Left renal pelvis (tissue), 4 donors: ENCODE results near the gene AKAP12. TPM values are rescaled to one million over a fixed set of nuclear protein-coding genes. Genes with fewer than 3 reads are reported as not detected.

Experiments
- DNase-seq, 4 donors: peaks; one replicate each; pipeline ENCODE4 v3.0.0-alpha.2; 2013; ENCODE audit warnings: low read depth in 4 of 4, low spot score in 3 of 4
- polyA plus RNA-seq, 4 donors: library from polyadenylated mRNA; unstranded; fragments of 120-200 nt; gene quantifications; one replicate each; pipeline ENCODE4 v1.2.1, GENCODE V29; 2013; ENCODE audit not compliant: insufficient read length in 4 of 4

The AKAP12 gene, protein sequence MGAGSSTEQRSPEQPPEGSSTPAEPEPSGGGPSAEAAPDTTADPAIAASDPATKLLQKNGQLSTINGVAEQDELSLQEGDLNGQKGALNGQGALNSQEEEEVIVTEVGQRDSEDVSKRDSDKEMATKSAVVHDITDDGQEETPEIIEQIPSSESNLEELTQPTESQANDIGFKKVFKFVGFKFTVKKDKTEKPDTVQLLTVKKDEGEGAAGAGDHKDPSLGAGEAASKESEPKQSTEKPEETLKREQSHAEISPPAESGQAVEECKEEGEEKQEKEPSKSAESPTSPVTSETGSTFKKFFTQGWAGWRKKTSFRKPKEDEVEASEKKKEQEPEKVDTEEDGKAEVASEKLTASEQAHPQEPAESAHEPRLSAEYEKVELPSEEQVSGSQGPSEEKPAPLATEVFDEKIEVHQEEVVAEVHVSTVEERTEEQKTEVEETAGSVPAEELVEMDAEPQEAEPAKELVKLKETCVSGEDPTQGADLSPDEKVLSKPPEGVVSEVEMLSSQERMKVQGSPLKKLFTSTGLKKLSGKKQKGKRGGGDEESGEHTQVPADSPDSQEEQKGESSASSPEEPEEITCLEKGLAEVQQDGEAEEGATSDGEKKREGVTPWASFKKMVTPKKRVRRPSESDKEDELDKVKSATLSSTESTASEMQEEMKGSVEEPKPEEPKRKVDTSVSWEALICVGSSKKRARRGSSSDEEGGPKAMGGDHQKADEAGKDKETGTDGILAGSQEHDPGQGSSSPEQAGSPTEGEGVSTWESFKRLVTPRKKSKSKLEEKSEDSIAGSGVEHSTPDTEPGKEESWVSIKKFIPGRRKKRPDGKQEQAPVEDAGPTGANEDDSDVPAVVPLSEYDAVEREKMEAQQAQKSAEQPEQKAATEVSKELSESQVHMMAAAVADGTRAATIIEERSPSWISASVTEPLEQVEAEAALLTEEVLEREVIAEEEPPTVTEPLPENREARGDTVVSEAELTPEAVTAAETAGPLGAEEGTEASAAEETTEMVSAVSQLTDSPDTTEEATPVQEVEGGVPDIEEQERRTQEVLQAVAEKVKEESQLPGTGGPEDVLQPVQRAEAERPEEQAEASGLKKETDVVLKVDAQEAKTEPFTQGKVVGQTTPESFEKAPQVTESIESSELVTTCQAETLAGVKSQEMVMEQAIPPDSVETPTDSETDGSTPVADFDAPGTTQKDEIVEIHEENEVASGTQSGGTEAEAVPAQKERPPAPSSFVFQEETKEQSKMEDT (N-terminal part only)
- 100 to 1,000 TPM; 117 to 259 (median 195) TPM for polyA plus RNA-seq

DNA sequence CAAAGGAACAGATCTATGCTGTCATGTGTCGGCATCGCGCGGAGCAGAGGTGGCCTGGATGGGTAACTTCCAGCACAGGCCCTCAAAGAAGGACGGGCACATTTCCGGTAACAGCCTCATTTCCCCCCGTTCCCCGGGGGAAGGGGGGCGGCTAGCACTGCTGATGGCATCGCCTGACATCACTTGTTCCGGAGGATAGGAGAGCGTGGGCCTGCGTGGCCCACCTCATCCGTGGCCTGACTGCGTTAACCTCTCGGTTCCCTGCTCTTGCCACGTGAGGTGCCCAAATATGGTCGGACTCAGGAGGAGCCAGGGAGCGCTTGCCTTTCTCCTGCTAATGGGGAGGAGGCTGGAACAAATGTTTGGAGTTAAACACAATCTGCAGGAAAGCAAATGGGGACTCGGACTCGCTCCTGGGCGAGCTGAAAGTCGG lies at the start of gene AKAP12:
TSS of gene AKAP12 (plus strand) at position 365 of the 433 bp plus-strand sequence. CDS start 596 bp downstream, outside the sequence.
- DNase-seq = no peak

DNA sequence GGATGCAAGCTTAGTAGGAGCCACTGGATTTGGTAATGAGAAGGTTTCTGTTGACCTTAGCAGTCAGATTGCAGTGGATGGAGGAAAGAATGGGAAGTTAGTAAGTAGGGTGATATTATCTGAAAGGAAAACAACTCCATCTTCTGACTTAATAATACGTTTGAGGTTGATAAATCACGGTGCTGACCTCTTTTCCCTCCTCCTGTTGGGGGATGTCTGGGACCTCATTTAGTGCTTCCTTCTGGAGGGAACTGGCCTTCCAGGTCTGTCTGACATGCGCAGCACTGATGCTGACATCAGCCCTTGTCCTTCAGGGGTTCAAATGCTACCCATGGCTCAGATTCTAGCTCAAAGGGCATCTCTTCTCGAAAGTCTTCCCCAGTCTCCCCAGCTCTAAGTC lies 48.2 kb upstream of the AKAP12 start:
- no peak for DNase-seq

DNA sequence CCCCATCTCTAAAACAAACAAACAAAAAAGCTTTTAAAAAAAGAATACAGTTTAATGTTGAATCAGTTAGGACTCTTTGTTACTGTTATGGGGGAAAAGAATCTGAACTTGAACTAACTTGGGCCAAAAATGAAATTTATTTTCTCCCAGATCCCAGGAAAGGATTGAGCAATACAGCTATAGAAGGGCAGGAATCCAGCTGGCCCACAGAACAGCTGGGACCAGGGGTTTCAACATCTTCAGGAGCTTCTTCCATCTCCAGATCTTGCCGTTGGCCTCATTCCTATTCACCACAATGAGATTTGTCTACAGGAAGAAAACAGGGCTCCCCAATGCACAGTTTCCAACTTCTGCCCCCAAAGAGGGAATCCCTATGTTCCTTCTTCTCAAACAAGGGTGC lies 43.2 kb upstream of the AKAP12 start:
- DNase-seq = no peak

DNA sequence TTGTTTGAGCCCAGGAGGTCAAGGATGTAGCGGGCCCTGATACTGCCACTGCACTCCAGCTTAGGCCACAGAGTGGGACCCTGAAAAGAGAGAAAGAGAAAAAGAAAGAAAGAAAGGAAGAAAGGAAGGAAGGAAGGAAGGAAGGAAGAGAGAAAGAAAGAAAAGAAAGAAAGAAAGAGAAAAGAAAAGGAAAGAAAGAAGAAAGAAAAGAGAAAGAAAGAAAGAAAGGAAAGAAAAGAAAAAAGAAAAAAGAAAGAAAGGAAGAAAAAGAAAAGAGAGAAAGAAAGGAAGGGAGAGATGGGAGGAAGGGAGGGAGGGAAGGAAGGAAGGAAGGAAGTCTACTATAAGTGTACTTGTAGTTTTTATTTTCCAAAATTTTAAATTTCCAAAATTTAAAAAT lies 42.2 kb upstream of the AKAP12 start:
- DNase-seq = no peak

DNA sequence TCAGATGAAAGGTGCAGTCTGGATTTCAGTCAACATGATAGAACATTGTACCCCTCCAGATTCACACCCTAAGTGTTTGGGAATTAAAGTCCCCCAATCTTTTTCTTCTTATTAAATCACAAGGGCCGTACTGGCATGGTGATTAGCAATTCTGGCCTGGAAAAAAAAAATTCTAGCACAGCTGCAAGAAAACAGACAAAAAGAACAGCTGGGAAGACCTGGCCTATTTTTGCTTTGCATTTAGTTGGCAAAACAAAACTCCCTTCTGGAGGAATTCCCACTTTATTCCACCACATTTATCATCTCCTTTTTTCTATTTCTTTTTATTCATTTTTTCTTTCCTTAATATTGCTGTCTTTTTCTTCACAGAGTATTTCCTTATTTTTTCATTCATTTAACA lies 39.8 kb upstream of the AKAP12 start:
- no peak for DNase-seq

DNA sequence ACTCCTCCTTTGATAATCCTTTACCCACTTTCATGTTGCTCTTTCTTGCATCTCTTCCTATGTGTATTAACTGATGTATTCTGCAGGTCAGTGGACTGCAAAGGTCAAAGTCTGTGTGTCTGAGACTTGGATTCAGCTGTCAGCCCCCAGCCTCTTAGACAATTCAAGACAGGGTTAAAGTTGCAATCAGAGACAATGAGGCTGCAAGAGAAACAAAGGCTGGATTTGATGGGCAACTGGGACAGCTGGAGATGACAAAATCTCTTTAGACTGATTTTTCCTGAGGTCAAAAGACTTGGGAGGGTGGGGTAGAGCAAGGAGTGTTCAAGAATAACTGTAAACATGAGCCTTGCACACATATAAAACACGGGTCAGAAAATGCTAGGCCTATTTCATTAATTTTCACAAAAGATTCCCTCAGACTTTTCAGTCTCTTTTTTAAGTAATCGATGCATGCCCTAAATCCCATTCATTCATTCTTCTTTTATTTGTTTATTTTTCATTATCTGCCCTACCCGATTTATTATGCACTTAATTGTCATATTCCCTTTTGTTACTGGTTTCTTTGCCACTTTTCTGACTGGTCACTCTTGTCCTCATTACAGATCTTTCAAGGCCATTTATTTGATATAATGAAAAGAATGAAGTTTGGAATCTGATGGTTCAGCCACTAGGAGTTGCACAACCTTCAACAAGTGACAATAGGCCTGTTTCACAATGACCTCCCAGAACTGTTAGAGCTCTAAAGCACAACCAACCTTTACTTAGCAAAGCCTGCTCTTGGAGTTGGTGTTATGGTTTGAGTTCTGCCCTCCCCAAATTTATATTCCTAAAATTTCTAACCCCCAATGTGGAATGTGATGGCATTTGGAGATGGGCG lies 33.8 kb upstream of the AKAP12 start:
- no peak for DNase-seq

DNA sequence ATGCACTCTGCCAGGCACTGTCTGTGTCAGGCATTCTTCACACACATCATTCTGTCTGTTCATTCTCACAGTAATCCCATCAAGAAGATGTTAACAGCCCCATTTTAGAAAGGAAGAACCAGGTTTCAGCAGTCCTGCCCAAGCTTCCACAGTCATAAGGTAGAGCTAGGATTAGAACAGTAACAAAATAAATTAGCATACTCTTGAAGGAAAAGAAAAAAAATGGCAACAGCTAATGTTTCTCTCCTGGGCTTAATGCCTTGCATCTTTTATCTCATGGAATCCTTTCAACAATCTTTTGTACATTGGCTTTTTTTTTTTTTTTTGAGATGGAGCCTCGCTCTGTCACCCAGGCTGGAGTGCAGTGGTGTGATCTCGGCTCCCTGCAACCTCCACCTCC lies 32.1 kb upstream of the AKAP12 start:
- no peak for DNase-seq

DNA sequence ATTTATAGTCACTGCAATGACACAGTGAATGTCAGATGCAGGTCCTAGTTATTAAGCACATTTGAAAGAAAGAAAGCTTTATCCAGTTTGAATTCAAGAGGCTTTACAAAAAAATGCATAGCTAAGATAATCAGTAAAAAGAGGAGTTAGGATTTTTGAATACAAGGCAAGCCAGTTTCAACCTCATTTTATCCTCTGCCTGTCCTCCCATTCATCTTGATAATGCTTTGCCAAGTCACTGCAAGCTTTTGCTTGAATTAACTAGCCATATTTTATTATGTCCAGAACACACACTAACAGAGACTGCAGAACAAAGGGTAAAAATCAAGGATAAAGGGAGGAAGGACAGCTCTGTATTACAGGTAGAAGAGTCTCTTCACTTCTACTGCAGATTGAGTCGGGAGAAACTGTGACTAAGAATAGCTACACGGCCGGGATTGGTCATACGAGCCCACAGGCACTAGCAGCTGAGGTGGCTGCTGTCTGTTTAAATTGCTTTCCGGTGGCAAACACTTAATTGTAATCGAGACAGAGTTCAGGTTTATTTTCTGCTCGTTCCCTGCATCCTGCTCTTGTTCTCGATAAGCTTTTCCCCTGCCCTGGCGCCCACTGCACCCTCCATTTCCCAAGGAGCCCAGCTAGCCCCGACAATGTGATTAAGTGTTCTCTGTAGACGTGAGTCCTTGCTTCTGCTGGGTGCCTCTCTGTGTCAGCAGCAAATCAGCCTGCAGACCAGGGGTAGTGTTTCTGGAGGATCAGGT lies 30.5 kb upstream of the AKAP12 start:
- DNase-seq = no peak

DNA sequence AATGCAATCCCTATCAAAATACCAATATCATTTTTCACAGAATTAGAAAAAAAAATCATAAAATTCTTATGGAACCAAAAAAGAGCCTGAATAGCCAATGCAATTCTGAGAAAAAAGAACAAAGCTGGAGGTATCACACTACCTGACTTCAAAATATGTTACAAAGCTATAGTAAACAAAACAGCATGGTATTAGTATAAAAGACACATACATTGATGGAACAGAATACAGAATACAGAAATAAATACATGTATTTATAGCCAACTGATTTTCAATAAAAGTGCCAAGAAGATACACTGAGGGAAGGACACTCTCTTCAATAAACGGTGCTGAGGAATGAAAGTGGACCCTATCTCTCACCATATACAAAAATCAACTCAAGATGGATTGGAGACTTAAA lies 28.7 kb upstream of the AKAP12 start:
- DNase-seq = no peak

DNA sequence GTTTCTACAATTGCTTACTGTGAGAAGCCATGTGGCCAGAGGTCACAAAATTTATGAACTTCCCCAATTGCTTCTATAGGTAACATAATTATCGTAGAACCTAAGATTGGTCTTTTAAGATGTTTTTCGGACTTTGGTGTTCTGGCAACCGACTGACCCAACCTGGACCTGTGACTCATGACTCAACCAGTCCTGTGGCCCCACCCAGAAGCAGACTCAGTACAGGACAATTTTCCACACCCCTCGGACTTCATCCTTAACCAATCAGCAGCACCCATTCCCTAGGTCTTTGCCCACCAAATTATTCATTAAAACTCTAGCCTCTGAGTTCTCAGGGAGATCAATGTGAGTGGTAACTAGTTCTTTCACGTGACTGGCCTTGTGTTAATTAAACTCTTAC lies 26.4 kb upstream of the AKAP12 start:
- DNase-seq = no peak

DNA sequence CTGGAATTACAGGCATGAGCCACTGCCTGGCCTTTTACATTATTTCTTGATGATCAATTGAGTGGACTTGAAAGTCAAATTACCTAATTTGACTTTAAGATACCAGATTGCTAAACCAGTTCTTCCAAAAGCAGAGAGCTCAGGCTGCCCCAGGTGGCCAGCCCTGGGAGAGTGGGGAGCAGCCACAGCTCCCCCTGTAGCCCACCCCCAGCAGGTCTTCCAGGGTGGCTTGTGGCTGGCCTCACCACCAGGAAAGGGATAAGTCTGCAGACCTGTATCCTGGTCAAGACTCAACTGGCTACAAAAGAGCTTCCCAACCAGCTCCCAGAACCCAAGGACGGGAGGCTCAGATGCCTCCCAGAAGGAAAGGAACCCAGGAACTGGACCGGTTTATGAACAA lies 23.8 kb upstream of the AKAP12 start:
- no peak for DNase-seq

DNA sequence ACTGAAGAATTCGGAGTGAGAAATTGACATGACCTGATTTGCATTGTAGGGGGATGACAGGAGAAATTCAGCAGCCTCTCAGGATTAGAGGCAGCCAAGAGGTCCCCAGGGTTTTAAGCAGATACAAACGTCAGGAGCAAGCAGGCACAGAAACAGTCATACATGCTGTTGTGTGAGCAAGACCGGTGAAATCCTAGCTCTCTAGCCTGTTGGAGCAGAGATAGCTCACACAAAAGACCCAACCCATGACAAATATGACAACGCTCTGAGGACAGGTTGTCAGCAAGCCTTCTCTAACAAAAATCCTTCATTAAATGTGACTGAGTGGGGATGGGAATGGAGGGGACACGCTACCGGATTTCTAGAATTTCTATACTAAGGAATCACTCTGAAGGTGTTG lies 23.0 kb upstream of the AKAP12 start:
- DNase-seq = no peak

DNA sequence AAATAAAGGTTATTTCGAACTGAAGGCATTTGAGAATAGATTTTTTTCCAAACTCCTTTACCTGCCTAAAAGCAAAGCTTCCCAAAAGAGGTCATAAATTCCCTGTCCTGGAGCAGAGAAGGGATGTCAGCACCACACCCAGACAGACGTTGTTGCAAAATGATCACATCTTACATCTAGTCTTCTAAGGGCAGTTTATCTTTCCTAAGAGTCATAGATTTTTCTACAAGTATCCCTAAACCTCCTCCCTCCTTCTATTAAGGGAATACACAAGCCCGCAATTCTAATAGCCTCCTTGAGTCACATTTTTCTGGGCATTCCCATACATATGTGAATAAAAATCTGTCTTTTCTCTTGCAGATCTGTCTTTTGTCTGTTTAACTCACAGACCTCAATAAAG lies 20.6 kb upstream of the AKAP12 start:
- DNase-seq = no peak

DNA sequence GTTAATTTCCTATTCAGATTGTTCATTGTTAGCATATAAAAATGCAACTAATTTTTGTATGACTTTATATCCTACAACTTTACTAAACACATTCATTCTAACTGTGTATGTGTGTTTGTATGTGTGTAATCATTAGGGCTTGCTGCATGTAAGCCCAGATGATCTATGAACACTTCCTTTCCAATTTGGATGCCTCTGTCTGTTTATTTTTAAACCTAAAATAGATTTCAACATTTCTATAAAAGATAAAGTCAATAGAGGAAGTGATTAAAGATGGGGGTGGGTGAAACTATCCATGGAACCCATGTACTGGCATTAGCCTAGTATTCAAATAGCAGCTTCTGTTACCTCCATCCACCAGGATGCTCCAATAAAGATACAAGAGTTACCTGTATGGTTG lies 15.7 kb upstream of the AKAP12 start:
- DNase-seq = no peak

DNA sequence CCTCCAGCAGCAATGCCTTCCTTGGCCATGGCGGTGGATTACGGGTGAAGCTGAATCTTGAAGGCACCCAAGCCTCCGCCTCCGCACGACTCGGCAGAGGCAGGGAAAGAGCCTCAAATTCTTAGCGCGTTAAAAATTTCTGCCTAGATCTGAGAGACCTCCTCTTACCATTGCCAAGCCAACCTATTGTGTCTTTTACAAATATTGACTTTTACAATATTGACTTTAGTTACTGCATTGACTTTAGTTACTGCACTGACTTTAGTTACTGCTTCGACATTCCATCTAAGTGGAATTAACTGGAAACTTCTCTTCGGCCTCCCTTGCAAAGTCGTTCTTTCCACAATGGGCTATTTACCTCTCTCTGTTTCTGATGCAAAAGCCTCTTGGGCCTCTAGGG lies 13.8 kb upstream of the AKAP12 start:
- no peak for DNase-seq

DNA sequence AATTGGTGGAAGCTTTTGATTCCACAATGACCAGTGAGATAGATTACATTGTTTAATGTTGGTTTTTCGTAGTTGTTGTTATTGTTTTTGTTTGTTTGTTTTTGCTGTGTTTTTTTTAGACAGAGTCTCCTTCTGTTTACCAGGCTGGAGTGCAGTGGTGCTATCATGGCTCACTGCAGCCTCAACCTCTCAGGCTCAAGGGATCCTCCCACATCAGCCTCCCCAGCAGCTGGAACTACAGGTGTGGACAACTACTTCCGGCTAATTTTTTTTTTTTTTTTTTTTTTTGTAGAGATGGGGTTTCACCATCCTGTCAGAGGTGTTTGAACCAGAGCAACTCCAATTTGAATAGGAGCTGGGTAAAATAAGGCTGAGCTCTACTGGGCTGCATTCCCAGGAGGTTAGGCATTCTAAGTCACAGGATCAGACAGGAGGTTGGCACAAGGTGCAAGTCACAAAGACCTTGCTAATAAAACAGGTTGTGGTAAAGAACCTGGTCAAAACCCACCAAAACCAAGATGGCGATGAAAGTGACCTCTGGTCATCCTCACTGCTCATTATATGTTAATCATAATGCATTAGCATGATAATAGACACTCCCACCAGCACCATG lies 10.9 kb upstream of the AKAP12 start:
- no peak for DNase-seq

DNA sequence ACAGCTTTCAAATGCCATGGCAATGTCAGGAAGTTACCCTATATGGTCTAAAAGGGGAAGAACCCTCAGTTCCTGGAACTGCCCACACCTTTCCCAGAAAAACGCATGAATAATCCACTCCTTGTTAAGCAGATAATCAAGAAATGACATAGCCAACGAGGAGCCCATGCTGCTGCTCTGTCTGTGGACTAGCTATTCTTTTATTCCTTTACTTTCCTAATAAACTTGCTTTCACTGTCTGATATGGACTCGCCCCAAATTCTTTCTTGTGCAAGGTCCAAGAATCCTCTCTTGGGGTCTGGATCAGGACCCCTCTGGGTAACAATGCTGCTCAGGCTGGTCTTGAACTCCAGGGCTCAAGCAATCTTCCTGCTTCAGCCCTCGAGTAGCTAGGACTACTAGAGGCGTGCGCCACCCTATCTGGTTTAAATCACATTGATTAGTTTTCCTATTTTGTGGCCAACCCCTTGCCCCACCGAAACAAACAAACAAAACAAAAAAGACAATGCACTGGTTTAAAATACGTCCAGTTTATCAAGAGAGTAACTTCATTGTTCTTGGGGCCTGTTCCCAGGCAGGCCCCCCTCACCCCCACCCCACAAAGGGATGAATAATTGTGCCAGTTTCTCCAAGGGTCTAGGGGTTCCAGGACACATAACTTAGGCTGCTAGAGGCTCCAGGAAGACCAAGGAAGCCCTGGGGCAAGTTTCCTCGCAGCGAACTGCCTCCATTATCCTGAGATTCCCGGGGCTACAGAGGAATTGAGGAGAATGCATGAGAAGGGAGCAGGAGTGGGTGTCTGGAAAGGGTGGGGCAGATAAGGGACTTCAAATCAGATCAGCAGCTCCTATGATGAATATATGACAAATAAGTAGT lies 10.1 kb upstream of the AKAP12 start:
- no peak for DNase-seq

DNA sequence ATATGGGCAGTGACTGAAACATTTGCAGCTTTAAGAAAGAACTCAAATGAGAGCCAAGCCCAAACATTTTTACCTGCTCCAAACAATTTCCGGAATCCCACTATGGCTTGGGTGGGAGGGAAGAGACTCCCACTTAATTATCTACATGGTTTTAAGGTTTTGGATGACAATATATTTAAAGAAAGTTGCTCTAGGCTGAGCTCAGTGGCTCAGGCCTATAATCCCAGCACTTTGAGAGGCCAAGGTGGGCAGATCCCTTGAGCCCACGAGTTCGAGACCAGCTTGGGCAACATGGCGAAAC lies 9.5 kb upstream of the AKAP12 start:
- no peak for DNase-seq
